ENCODE data around the gene NTHL1.
"Not testable (repeated sequence)": the region's sequence is repeated elsewhere in the genome, so short reads cannot be mapped to it uniquely, and the experiment has no call there.

The NTHL1 gene

GRCh38 chr16:2040041-2040786 lies 7.4 kb downstream of the NTHL1 start:
- DNase-seq: no peak

GRCh38 chr16:2039274-2040031 lies 8.2 kb downstream of the NTHL1 start:
- DNase-seq: no peak

- no peak for DNase-seq
Measured at GRCh38 chr16:2038382-2039231, 9.0 kb downstream of the NTHL1 start.

- no peak for DNase-seq
Measured at GRCh38 chr16:2037647-2038381, 9.8 kb downstream of the NTHL1 start.

- DNase-seq: no peak
Measured at GRCh38 chr16:2037115-2037514, 10.5 kb downstream of the NTHL1 start.

GRCh38 chr16:2036200-2036966 lies 11.3 kb downstream of the NTHL1 start:
- no peak for DNase-seq

GRCh38 chr16:2035431-2036199 lies 12.0 kb downstream of the NTHL1 start:
- no peak for DNase-seq

- DNase-seq: no peak
Measured at GRCh38 chr16:2034696-2035430, 12.8 kb downstream of the NTHL1 start.

GRCh38 chr16:2033909-2034695 lies 13.5 kb downstream of the NTHL1 start:
- not testable (repeated sequence) for DNase-seq

- no peak for DNase-seq
Measured at GRCh38 chr16:2033057-2033908, 14.4 kb downstream of the NTHL1 start.

- DNase-seq: no peak
Measured at GRCh38 chr16:2032285-2033056, 15.2 kb downstream of the NTHL1 start.

GRCh38 chr16:2031081-2031577 lies 16.5 kb downstream of the NTHL1 start:
- DNase-seq: no peak

GRCh38 chr16:2030036-2030435 lies 17.6 kb downstream of the NTHL1 start:
- DNase-seq: no peak

GRCh38 chr16:2029350-2029749 lies 18.3 kb downstream of the NTHL1 start:
- no peak for DNase-seq

- DNase-seq: no peak
Measured at GRCh38 chr16:2028620-2029220, 18.9 kb downstream of the NTHL1 start.

- no peak for DNase-seq
Measured at GRCh38 chr16:2028146-2028545, 19.5 kb downstream of the NTHL1 start.
